Stimulated activated CD4-positive, alpha-beta T cell treated with anti-CD3 and anti-CD28 coated beads, Interleukin-15, amount 100 ng/mL, for 24 hours (primary cell): ENCODE results near the gene GPR137.
A peak's percentile ranks its signal among the peaks of the same experiment; 100 is the strongest.
"Not testable (repeated sequence)": the region's sequence is repeated elsewhere in the genome, so short reads cannot be mapped to it uniquely, and the experiment has no call there.

ENCODE experiments used
- DNase-seq: peaks from one replicate; pipeline ENCODE4 v3.0.0-alpha.2; 2020

GPR137 gene

GRCh38 chr11:64305691-64306562, 20.3 kb downstream of the GPR137 start:
- DNase-seq: peak; percentile 83

GRCh38 chr11:64306563-64306875, 20.9 kb downstream of the GPR137 start:
- no peak for DNase-seq

- no peak for DNase-seq
These were observed 21.4 kb downstream of the GPR137 start for GRCh38 chr11:64306876-64307622.

GRCh38 chr11:64307795-64308194, 22.1 kb downstream of the GPR137 start:
- DNase-seq: not testable (repeated sequence)

GRCh38 chr11:64312947-64313346, 27.3 kb downstream of the GPR137 start:
- no peak for DNase-seq

GRCh38 chr11:64313491-64314145, 28.0 kb downstream of the GPR137 start:
- DNase-seq: no peak

- no peak for DNase-seq
These were observed 28.6 kb downstream of the GPR137 start for GRCh38 chr11:64314146-64314804.

- no peak for DNase-seq
These were observed 29.3 kb downstream of the GPR137 start for GRCh38 chr11:64314805-64315561.

- not testable (repeated sequence) for DNase-seq
These were observed 30.2 kb downstream of the GPR137 start for GRCh38 chr11:64315667-64316526.

GRCh38 chr11:64316672-64317324, 31.1 kb downstream of the GPR137 start:
- DNase-seq: peak; percentile 54

- DNase-seq: peak; percentile 98
These were observed 31.8 kb downstream of the GPR137 start, which contains the start of gene TRMT112 for GRCh38 chr11:64317325-64317960. TSS of gene TRMT112 (minus strand) at chr11:64317559. CDS start at chr11:64317526, 33 bp downstream.

- peak; percentile 96 for DNase-seq
These were observed 32.5 kb downstream of the GPR137 start, which contains the start of gene PRDX5 for GRCh38 chr11:64317961-64318765. TSS of gene PRDX5 (plus strand) at chr11:64318121. CDS start at chr11:64318216, 95 bp downstream.

GRCh38 chr11:64318766-64319761, 33.4 kb downstream of the GPR137 start:
- DNase-seq: no peak

- DNase-seq: no peak
These were observed 34.9 kb downstream of the GPR137 start for GRCh38 chr11:64320556-64320955.

- DNase-seq: no peak
These were observed 35.4 kb downstream of the GPR137 start for GRCh38 chr11:64321026-64321425.

- DNase-seq: no peak
These were observed 35.9 kb downstream of the GPR137 start for GRCh38 chr11:64321533-64321932.

- DNase-seq: no peak
These were observed 37.2 kb downstream of the GPR137 start for GRCh38 chr11:64322925-64323260.

- DNase-seq: no peak
These were observed 37.7 kb downstream of the GPR137 start for GRCh38 chr11:64323373-64323772.
